ENCODE measurements around the gene MPST.
"Not testable (repeated sequence)": the region's sequence is repeated elsewhere in the genome, so short reads cannot be mapped to it uniquely, and the experiment has no call there.

The MPST gene

GRCh38 chr22:37019309-37020191, at the start of gene MPST, which contains the start of gene TST:
TSS of gene MPST (plus strand) at chr22:37019742. CDS start at chr22:37019837, 95 bp downstream.
TSS of gene TST (minus strand) at chr22:37019447. CDS start at chr22:37018732, 715 bp downstream.
- DNase-seq = peak; percentile 74 to 78

GRCh38 chr22:36971341-36972125, 48.0 kb upstream of the MPST start:
- no peak for DNase-seq

- no peak for DNase-seq
Observed at GRCh38 chr22:36976606-36977005, 42.9 kb upstream of the MPST start.

- DNase-seq = peak in 1 of 2 donors; percentile 7
Observed at GRCh38 chr22:36977401-36977861, 42.1 kb upstream of the MPST start.

- DNase-seq = peak; percentile 70 to 82
Observed at GRCh38 chr22:36977947-36978660, 41.4 kb upstream of the MPST start.

- no peak for DNase-seq
Observed at GRCh38 chr22:36979016-36979910, 40.3 kb upstream of the MPST start.

GRCh38 chr22:36981247-36981775, 38.2 kb upstream of the MPST start:
- DNase-seq = no peak

- no peak for DNase-seq
Observed at GRCh38 chr22:36982136-36982535, 37.4 kb upstream of the MPST start.

GRCh38 chr22:36985211-36985889, 34.2 kb upstream of the MPST start:
- DNase-seq = no peak

- no peak for DNase-seq
Observed at GRCh38 chr22:36986242-36986821, 33.2 kb upstream of the MPST start.

GRCh38 chr22:36988075-36988832, 31.3 kb upstream of the MPST start:
- DNase-seq = no peak

- not testable (repeated sequence) for DNase-seq
Observed at GRCh38 chr22:36989012-36989411, 30.5 kb upstream of the MPST start.

- no peak for DNase-seq
Observed at GRCh38 chr22:36990457-36990856, 29.1 kb upstream of the MPST start.

- no peak for DNase-seq
Observed at GRCh38 chr22:36991206-36991605, 28.3 kb upstream of the MPST start.

- DNase-seq = no peak
Observed at GRCh38 chr22:36997746-36998145, 21.8 kb upstream of the MPST start.

GRCh38 chr22:36998620-36999351, 20.8 kb upstream of the MPST start:
- DNase-seq = no peak

- DNase-seq = no peak
Observed at GRCh38 chr22:36999463-36999862, 20.1 kb upstream of the MPST start.

GRCh38 chr22:37000676-37001534, 18.6 kb upstream of the MPST start:
- no peak for DNase-seq
